Astrocyte (in vitro differentiated cells and primary cell): ENCODE results near the gene CXCL11.

Experiments
- CTCF ChIP-seq: IDR thresholded peaks from 2 replicates; pipeline ENCODE4 v1.5.1; 2011; ENCODE audit warnings: low read depth, mild to moderate bottlenecking, inconsistent platforms, low read length, moderate library complexity; ENCODE audit not compliant: insufficient read depth
- EZH2 ChIP-seq: IDR thresholded peaks from 2 replicates; pipeline ENCODE4 v1.6.1; 2012; ENCODE audit warnings: mild to moderate bottlenecking, low read length, inconsistent platforms; ENCODE audit not compliant: insufficient read depth

DNA sequence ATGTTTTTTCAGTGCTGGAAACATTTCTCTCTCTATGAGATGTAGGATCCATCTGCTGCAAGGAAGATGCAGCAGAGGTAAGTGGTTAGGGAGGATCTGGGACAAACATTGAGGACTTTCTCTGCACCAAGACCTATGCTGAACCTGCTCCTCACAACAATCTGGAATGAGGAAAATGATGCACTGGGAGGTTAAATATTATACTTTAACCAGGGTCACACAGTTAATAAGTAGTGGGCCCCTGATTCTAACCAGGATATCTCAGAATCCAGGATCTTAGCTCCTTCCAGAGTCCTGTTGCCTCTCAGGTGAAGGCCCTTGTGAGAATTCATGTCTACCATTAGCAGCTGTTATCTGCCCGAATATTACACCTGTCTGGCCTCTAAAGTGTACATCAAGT lies 35.6 kb downstream of the CXCL11 start:
- TF ChIP-seq CTCF = no peak
- TF ChIP-seq EZH2 = no peak
